ENCODE measurements around the gene G6PC1. TPM values are rescaled to one million over a fixed set of nuclear protein-coding genes. Genes with fewer than 3 reads are reported as not detected.

The G6PC1 gene
- total RNA-seq = not detected in 2 replicates

DNA sequence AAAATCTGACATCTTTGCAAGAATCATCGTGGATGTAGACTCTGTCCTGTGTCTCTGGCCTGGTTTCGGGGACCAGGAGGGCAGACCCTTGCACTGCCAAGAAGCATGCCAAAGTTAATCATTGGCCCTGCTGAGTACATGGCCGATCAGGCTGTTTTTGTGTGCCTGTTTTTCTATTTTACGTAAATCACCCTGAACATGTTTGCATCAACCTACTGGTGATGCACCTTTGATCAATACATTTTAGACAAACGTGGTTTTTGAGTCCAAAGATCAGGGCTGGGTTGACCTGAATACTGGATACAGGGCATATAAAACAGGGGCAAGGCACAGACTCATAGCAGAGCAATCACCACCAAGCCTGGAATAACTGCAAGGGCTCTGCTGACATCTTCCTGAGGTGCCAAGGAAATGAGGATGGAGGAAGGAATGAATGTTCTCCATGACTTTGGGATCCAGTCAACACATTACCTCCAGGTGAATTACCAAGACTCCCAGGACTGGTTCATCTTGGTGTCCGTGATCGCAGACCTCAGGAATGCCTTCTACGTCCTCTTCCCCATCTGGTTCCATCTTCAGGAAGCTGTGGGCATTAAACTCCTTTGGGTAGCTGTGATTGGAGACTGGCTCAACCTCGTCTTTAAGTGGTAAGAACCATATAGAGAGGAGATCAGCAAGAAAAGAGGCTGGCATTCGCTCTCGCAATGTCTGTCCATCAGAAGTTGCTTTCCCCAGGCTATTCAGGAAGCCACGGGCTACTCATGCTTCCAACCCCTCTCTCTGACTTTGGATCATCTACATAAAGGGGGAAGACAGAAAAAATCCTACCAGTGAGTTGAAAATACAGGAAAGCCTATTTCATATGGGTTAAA is at the start of gene G6PC1:
G6PC1 (plus strand) TSS at position 340 of the 872 bp plus-strand sequence; CDS start at position 418, 78 bp downstream.

DNA sequence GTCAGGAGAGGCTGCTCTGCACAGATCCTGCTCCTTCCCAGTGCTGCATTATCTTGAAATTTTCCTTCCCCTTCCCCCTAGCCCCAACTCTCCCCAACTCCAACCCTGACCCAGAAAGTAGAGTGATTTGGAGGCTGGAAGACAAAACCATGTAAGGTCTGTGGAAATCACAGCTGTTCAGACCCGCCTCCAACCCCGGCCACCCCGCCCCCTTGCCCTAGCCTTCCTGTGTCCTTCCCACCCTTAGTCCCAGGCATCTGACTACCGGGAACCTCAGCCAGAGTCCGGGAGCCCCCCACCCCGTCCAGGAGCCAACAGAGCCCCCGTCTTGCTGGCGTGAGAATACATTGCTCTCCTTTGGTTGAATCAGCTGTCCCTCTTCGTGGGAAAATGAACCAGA is 49.6 kb upstream of the G6PC1 start, which contains the start of gene AOC3:
AOC3 (plus strand) TSS at position 246 of the 400 bp plus-strand sequence; CDS start at position 391, 145 bp downstream.

Other genes starting within 250 kb of the G6PC1 start
- 10.6 and 12.9 TPM in 2 replicates for gene TUBG2, start 241.5 kb upstream of the G6PC1 start, total RNA-seq
- 24.2 and 29.9 TPM in 2 replicates for gene PLEKHH3, start 223.8 kb upstream of the G6PC1 start, total RNA-seq
- 0.16 TPM in 1 of 2 replicates, not detected in the other for gene CCR10, start 219.0 kb upstream of the G6PC1 start, total RNA-seq
- 3.2 and 4.6 TPM in 2 replicates for gene CNTNAP1, start 218.3 kb upstream of the G6PC1 start, total RNA-seq
- gene EZH1, start 155.8 kb upstream of the G6PC1 start, total RNA-seq = 5.0 and 12.8 TPM in 2 replicates
- 2.3 TPM in 1 of 2 replicates, not detected in the other for gene RAMP2, start 139.6 kb upstream of the G6PC1 start, total RNA-seq
- gene VPS25, start 127.3 kb upstream of the G6PC1 start, total RNA-seq = 111 and 147 TPM in 2 replicates
- 2.1 and 6.2 TPM in 2 replicates for gene WNK4, start 120.2 kb upstream of the G6PC1 start, total RNA-seq
- 57.3 and 83.3 TPM in 2 replicates for gene COA3, start 102.1 kb upstream of the G6PC1 start, total RNA-seq
- not detected in 2 replicates for gene CNTD1, start 101.9 kb upstream of the G6PC1 start, total RNA-seq
- gene BECN1, start 76.5 kb upstream of the G6PC1 start, total RNA-seq = 77.5 and 93.3 TPM in 2 replicates
- gene PSME3, start 67.4 kb upstream of the G6PC1 start, total RNA-seq = 80.7 and 143 TPM in 2 replicates
- 0.55 and 0.84 TPM in 2 replicates for gene AOC2, start 56.2 kb upstream of the G6PC1 start, total RNA-seq
- gene AOC3, start 49.6 kb upstream of the G6PC1 start, total RNA-seq = 0.08 and 0.31 TPM in 2 replicates
- gene AARSD1, start 63.7 kb downstream of the G6PC1 start, total RNA-seq = 25.8 and 40.6 TPM in 2 replicates
- gene PTGES3L, start 79.3 kb downstream of the G6PC1 start, total RNA-seq = 0.19 TPM in 1 of 2 replicates, not detected in the other
- 8.2 and 9.3 TPM in 2 replicates for gene RUNDC1, start 79.8 kb downstream of the G6PC1 start, total RNA-seq
- gene RPL27, start 97.6 kb downstream of the G6PC1 start, total RNA-seq = 2,008 and 2,439 TPM in 2 replicates
- gene IFI35, start 106.0 kb downstream of the G6PC1 start, total RNA-seq = 9.9 and 16.0 TPM in 2 replicates
- 116 and 173 TPM in 2 replicates for gene VAT1, start 121.6 kb downstream of the G6PC1 start, total RNA-seq
- gene RND2, start 124.4 kb downstream of the G6PC1 start, total RNA-seq = 0.08 and 0.23 TPM in 2 replicates
- gene BRCA1, start 224.6 kb downstream of the G6PC1 start, total RNA-seq = 11.2 and 33.5 TPM in 2 replicates

All from hair follicular keratinocyte (primary cell).